GM10266 (cell line): ENCODE data around the gene SLC34A1.
"Not testable (repeated sequence)": the region's sequence is repeated elsewhere in the genome, so short reads cannot be mapped to it uniquely, and the experiment has no call there.

Experiments
- DNase-seq: peaks from one replicate; pipeline ENCODE4 v3.0.0; 2012; ENCODE audit errors: extremely low spot score
- CTCF ChIP-seq: IDR thresholded peaks from 2 replicates; pipeline ENCODE4 v1.5.1; 2012; ENCODE audit warnings: mild to moderate bottlenecking, low read depth; ENCODE audit not compliant: control insufficient read depth, insufficient read depth; ENCODE audit errors: missing control alignments

SLC34A1 gene

DNA sequence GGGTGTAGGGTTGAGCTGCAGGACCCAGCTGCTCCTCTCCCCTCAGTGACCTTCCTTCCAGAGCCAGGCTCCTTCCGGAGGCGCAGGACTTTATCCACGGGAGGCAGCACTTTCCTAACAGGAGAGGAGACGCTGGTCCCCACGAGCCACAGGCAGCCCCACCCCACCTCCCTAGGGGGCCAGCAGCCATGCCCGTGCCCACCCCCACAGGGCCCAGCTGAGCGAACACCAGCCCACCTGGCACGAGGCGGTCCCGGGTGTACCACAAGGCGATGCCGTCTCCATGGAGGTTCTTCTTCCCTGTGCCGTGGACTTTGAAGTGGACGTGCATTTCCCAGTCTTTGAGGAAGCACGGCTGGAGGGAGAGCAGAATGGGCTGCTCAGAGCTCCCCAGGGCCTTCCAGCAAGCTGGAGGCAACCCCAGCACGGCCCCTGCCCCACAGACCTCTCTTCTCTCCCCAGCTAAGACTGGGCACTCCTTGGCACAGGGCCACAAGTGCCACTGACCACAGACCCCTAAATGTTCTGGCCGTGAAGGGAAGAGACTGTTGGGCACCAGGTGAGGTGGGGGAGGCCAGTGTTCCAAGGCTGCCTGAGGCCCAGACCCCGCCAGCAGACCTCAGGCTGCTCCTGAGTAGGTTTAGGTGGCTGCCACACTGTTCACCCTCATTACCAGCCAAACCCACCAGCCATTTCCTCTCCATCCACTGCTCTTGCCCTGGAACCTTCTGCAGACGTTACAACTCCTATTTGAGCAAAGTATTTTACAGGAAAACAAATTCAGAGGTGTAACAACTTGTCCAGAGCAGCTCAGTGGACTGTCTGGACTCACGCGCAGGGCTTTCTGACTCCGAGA is 45.8 kb upstream of the SLC34A1 start:
- TF ChIP-seq CTCF = no peak
- no peak for DNase-seq

GRCh38 chr5:177339107-177339638 is 45.1 kb upstream of the SLC34A1 start:
- no peak for DNase-seq
- no peak for TF ChIP-seq CTCF

GRCh38 chr5:177343000-177343399 is 41.2 kb upstream of the SLC34A1 start:
- DNase-seq = not testable (repeated sequence)

DNA sequence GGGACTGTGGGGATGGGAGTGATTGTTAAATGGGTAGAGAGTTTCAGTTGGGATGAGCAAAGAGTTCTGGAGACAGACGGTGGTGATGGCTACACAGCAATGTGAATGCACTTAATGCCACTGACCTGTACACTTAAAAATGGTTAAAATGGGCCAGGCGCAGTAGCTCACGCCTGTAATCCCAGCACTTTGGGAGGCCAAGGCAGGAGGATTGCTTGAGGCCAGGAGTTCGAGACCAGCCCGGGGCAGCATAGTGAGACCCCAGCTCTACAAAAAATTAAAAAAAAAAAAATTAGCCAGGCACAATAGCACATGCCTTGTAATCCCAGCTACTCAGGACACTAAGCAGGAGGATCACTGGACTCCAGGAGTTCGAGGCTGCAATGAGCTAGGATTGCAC is 40.5 kb upstream of the SLC34A1 start:
- no peak for DNase-seq
- no peak for TF ChIP-seq CTCF

DNA sequence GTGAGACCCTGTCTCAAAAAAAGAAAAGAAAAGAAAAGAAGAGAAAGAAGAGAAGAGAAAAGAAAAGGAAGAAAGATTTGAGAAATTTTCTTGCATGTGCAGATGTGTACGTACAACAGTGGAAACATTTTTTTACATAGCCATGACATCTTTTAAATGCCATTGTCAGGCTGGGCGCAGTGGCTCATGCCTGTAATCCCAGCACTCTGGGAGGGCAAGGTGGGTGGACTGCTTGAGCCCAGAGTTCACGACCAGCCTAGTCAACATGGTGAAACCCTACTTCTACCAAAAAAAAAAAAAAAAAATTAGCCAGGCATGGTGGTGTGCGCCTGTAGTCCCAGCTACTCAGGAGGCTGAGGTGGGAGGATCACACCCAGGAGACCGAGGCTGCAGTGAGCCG is 39.3 kb upstream of the SLC34A1 start:
- DNase-seq = no peak
- no peak for TF ChIP-seq CTCF

DNA sequence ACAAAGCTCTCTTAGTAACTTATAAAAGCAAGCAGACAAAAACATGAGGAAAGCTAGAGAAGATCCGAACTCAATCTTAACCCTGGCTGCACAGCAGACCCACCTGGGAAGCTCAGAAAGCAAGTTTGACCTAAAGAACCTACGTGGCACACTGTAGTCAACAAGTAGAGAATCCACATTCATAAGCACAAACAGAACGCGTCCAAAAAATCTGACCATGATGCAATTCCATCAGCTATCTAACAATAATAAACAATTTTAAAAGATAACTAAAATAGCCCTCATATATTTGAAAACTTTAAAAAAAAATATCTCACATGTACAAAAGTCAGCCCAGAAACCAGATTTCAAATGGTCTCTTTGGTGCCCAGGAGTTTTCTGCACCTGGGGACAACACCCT is 37.4 kb upstream of the SLC34A1 start:
- no peak for DNase-seq
- TF ChIP-seq CTCF = no peak

DNA sequence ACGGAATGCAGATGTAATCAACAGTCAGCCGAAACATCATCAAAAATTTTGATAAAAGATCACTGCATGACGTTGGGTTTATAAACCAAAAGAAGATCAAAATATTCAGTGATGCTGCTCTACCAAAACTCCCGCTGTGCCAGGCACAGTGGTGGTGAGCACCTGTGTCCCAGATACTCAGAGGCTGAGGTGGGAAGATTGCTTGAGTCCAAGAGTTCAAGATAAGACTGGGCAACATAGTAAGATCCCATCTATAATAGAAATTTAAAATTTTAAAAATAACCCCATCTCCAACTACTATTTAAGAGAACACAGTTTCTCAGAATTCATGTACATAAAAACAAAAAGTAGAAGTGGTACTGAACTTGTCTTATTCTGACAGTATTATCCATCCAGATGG is 36.5 kb upstream of the SLC34A1 start:
- no peak for DNase-seq
- no peak for TF ChIP-seq CTCF

- no peak for DNase-seq
- no peak for TF ChIP-seq CTCF
These were observed 34.9 kb upstream of the SLC34A1 start for GRCh38 chr5:177349362-177349647.
